Suprapubic skin (tissue), 4 donors: ENCODE data around the gene UTP14C. TPM values are rescaled to one million over a fixed set of nuclear protein-coding genes. Genes with fewer than 3 reads are reported as not detected.
A peak's percentile ranks its signal among the peaks of the same experiment; 100 is the strongest.

Experiments used
- DNase-seq, 2 donors: peaks; one replicate each; pipeline ENCODE4 v3.0.0-alpha.2; 2019; ENCODE audit warnings: low spot score in 2 of 2
- H3K27ac ChIP-seq: fragments of 200-600 bp; sonication (generic); one replicate; pipeline ENCODE4 v1.5.1; 2019
- H3K27me3 ChIP-seq: fragments of 200-600 bp; sonication (generic); one replicate; pipeline ENCODE4 v1.5.1; 2019
- H3K36me3 ChIP-seq: fragments of 200-600 bp; sonication (generic); one replicate; pipeline ENCODE4 v1.5.1; 2019
- H3K4me1 ChIP-seq: fragments of 200-600 bp; sonication (generic); one replicate; pipeline ENCODE4 v1.5.1; 2019
- H3K4me3 ChIP-seq: fragments of 200-600 bp; sonication (generic); one replicate; pipeline ENCODE4 v1.5.1; 2019; ENCODE audit warnings: mild to moderate bottlenecking
- H3K9me3 ChIP-seq: fragments of 200-600 bp; sonication (generic); one replicate; pipeline ENCODE4 v1.5.1; 2019
- EP300 ChIP-seq: sonication (generic); formaldehyde crosslinking; IDR thresholded peaks from one replicate; pipeline ENCODE4 v1.6.1; 2017; ENCODE audit warnings: antibody characterized with exemption
- POLR2A ChIP-seq, 2 donors: fragments of 450-650 bp; IDR thresholded peaks; one replicate each; pipeline ENCODE4 v1.6.1; 2017; ENCODE audit warnings: antibody characterized with exemption in 2 of 2, mild to moderate bottlenecking in 2 of 2, moderate library complexity in 2 of 2
- POLR2AphosphoS5 ChIP-seq, 3 donors: sonication (generic); formaldehyde crosslinking; IDR thresholded peaks; one replicate each; pipeline ENCODE4 v1.6.1; 2017; ENCODE audit warnings: antibody characterized with exemption in 3 of 3
- WGBS: methylation state at CpG from one replicate; pipeline ENCODE4 v1.1.5; 2018; 5-methylcytosine and 5-hydroxymethylcytosine counted together
- total RNA-seq, 4 donors: library from RNA; depleted of rRNA; stranded (reverse); fragments of >200 nt; gene quantifications; one replicate each; pipeline ENCODE4 v1.1.0, GENCODE V29; 2016
- TF ChIP-seq, protein P1 (sequence below), 2 donors: fragments of 200-600 bp in 1 of 2; fragments of 450-650 bp in 1 of 2; sonication (generic) in 1 of 2; IDR thresholded peaks; one replicate each; pipeline ENCODE4 v1.5.1; 2016 to 2019; ENCODE audit warnings: antibody characterized with exemption in 2 of 2, mild to moderate bottlenecking in 1 of 2, moderate library complexity in 1 of 2

Gene UTP14C
- total RNA-seq, 4 donors from 2014 or later, result 8.7 to 13.6 (median 10.3) TPM

GRCh38 chr13:51993713-51994112, 30.8 kb upstream of the UTP14C start:
- H3K27me3 ChIP-seq, result no peaks in the 10 kb centered on the region
- no peaks in the 10 kb centered on the region for H3K9me3 ChIP-seq
- no peak overlapping the region for H3K4me3 ChIP-seq
- no peak overlapping the region for H3K27ac ChIP-seq
- peaks cover 13% of the 10 kb centered on the region for H3K4me1 ChIP-seq
- H3K36me3 ChIP-seq, result no peaks in the 10 kb centered on the region
- TF ChIP-seq, protein P1, sequence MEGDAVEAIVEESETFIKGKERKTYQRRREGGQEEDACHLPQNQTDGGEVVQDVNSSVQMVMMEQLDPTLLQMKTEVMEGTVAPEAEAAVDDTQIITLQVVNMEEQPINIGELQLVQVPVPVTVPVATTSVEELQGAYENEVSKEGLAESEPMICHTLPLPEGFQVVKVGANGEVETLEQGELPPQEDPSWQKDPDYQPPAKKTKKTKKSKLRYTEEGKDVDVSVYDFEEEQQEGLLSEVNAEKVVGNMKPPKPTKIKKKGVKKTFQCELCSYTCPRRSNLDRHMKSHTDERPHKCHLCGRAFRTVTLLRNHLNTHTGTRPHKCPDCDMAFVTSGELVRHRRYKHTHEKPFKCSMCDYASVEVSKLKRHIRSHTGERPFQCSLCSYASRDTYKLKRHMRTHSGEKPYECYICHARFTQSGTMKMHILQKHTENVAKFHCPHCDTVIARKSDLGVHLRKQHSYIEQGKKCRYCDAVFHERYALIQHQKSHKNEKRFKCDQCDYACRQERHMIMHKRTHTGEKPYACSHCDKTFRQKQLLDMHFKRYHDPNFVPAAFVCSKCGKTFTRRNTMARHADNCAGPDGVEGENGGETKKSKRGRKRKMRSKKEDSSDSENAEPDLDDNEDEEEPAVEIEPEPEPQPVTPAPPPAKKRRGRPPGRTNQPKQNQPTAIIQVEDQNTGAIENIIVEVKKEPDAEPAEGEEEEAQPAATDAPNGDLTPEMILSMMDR (IDR thresholded peaks at IDR 0.05), result no peak
- TF ChIP-seq POLR2AphosphoS5 (IDR thresholded peaks at IDR 0.05) (no peak), EP300 (no peak)
- 100% methylated on average over 2 of the region's 2 CpGs for WGBS
- DNase-seq, result no peak

- TF ChIP-seq EP300 (no peak), POLR2AphosphoS5 (IDR thresholded peaks at IDR 0.05) (no peak), POLR2A (IDR thresholded peaks at IDR 0.05) (no peak)
- TF ChIP-seq, protein P1 (IDR thresholded peaks at IDR 0.05), result no peak
- no peak for DNase-seq
- Histone ChIP-seq H3K4me1 (peaks cover 23% of the 10 kb centered on the region), H3K4me3 (no peak overlapping the region), H3K27me3 (no peaks in the 10 kb centered on the region), H3K27ac (peak overlapping the region; percentile 12), H3K36me3 (no peaks in the 10 kb centered on the region), H3K9me3 (no peaks in the 10 kb centered on the region)
- 19% methylated on average over 9 of the region's 9 CpGs for WGBS
These were observed 28.6 kb upstream of the UTP14C start for GRCh38 chr13:51995677-51996551.

DNA sequence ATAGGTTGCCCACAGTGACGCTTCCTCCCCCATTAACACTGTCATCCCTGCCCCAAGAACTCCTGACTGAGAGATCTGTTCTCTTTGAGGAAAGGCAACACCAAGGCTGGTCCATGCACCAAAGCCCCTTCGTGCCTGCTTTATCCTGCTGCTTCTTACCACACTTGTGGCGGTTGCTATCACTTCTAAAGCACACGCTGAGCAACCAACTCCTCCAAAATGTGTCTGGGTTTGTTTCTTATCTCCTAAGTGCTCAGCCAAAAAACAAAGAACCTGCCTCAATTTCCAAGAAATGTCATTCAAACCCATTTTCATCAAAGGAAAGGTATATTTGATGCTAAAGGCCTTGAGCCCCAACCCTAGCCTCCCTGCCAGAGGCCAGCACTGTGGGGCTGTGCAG, 27.9 kb upstream of the UTP14C start:
- Histone ChIP-seq H3K4me3 (no peak overlapping the region), H3K9me3 (no peaks in the 10 kb centered on the region), H3K4me1 (peaks cover 23% of the 10 kb centered on the region), H3K27me3 (no peaks in the 10 kb centered on the region), H3K36me3 (no peaks in the 10 kb centered on the region), H3K27ac (no peak overlapping the region)
- WGBS, result 92% methylated on average over 4 of the region's 4 CpGs
- no peak for TF ChIP-seq POLR2A (IDR thresholded peaks at IDR 0.05)
- no peak for TF ChIP-seq EP300
- TF ChIP-seq, protein P1 (IDR thresholded peaks at IDR 0.05), result no peak
- no peak for TF ChIP-seq POLR2AphosphoS5 (IDR thresholded peaks at IDR 0.05)
- DNase-seq, result no peak

- TF ChIP-seq EP300, result no peak
- TF ChIP-seq POLR2A (IDR thresholded peaks at IDR 0.05), result no peak
- TF ChIP-seq POLR2AphosphoS5 (IDR thresholded peaks at IDR 0.05), result no peak
- TF ChIP-seq, protein P1 (IDR thresholded peaks at IDR 0.05), result no peak
- Histone ChIP-seq H3K36me3 (no peaks in the 10 kb centered on the region), H3K9me3 (no peaks in the 10 kb centered on the region), H3K4me1 (peaks cover 23% of the 10 kb centered on the region), H3K27ac (no peak overlapping the region), H3K4me3 (no peak overlapping the region), H3K27me3 (no peaks in the 10 kb centered on the region)
- no peak for DNase-seq
- 96% methylated on average over 2 of the region's 2 CpGs for WGBS
These were observed 27.3 kb upstream of the UTP14C start for GRCh38 chr13:51997186-51997585.

GRCh38 chr13:51997641-51998330, 26.7 kb upstream of the UTP14C start:
- Histone ChIP-seq H3K4me1 (peaks cover 23% of the 10 kb centered on the region), H3K9me3 (no peaks in the 10 kb centered on the region), H3K36me3 (no peaks in the 10 kb centered on the region), H3K4me3 (no peak overlapping the region), H3K27ac (no peak overlapping the region), H3K27me3 (no peaks in the 10 kb centered on the region)
- no peak for DNase-seq
- TF ChIP-seq EP300, result no peak
- TF ChIP-seq, protein P1 (IDR thresholded peaks at IDR 0.05), result no peak
- no peak for TF ChIP-seq POLR2A (IDR thresholded peaks at IDR 0.05)
- 80% methylated on average over 8 of the region's 8 CpGs for WGBS
